Measurements from ENCODE around the gene RYR2.

The RYR2 gene

DNA sequence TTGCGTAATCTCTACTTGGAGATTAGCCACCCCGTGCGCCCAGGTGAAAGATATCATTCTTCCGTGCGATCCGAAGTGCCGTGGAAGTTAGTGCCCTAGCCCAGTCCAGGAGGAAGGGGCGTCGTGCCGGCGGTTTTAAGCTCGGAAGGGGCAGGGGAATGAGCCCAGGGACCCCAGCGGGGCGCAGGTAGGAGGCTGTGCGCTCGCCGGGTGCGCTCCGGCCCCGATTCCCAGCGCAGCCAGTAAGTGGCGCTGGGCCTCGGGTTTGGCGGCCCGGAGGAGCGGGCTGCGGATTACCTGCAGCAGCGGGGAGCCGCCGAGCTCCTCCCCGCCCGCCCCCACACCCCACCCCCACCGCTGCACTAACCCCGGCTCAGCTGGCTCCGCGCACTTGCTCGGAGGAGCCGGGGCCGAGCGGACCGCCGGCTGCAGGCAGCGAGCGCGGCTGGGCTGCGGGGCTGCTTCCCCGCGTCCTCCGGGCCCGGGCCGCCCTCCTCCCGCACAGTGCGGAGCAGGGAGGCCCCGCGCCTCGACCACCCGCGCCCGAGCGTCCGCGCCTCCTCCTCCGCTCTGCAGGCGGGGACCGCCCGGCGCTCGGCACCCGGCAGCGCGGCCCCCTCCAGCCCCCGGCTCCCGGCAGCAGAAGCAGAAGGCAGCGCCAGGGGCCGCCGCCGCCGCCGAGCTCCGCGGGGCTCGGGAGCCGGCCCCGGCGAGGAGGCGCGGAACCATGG, at the start of gene RYR2:
RYR2 (plus strand) TSS at position 390 of the 731 bp plus-strand sequence; CDS start at position 728, 338 bp downstream.
- DNase-seq: no peak

DNA sequence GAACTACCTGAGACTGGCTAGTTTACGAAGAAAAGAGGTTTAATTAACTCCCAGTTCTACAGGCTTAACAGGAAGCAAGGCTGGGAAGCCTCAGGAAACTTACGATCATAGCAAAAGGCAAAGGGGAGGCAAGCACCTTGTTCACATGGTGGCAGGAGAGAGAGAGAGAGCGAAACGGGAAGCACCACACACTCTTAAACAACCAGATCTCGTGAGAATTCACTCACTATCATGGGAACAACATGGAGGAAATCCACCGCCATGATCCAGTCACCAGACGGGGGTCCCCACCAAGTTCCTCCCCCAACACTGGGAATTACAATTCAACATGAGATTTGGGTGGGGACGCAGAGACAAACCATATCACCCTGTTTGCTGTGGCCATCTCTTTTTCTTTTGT, 49.5 kb upstream of the RYR2 start:
- DNase-seq: no peak

DNA sequence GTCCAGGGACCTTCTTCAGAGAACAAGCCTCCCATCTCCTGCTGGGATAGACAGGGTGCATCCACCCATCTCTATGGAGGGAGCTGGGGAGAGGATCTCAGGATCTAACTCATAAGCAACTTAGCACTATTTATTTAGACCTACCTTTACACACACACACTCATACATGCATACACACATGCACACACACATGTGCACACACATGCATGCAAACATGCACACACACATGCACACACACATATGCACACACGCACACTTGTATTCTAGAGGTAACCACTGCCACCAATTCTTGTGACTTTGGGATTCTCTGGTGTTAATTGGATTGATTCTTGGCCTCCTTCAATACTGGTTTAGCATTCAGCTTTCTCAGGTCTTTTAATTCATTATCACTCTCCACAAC, 47.5 kb upstream of the RYR2 start:
- DNase-seq: no peak

DNA sequence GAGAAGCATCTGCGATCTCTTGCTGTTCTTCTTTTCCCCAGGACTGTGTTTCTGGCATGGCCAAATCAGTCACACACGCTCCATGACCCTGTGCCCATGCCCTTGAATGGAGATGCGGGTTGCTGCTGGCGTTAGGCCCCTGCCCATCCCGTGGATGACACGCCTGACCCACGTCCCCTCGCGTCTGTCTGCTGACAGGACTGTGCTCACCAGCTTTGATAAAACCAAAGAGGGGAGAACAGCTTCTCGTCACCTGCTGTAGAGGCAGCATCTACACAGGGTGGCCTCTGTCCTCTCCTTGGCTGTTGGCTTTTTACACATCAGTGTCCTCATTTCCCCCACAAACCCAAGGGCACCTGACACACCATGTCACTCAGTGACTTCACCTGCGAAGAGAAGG, 44.6 kb upstream of the RYR2 start:
- DNase-seq: no peak

DNA sequence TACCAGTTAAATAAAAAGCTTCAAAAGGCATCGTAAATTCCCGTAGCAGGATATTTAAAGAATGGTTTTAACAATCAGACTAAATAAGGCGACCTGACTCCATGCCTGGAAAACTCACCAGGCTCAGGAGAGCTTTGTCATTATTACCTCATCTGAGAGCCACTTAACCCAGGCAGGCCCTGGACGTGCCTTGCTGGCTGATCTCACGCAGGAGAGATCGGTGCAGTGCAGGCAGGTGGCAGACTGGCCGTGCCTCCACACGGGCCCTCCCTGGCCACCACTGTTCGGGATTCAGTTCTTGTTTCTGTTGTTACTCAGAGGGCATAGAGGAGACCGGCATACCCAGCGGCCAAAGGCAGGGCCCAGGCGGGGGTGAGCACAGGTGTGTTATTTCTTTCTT, 44.1 kb upstream of the RYR2 start:
- no peak for DNase-seq

DNA sequence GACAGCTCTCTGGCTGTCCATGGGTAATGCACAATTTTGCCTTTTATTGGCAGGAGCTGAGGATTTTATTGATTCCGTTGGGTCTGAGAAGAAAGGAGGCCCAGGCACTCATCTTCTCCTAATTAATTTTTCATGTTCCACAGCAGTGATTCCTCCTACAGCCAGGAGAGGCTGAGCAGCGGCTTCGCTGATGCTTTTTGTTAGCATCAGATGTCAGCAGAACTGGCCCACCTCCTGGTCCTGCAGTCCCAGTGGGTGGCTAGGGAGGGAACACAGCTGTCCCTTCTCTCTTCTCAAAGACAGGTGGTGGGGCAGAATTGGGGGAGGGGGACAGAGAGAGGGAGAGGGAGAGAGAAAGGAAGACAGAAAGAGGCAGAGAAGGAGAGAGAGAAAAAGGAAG, 43.4 kb upstream of the RYR2 start:
- DNase-seq: no peak

GRCh38 chr1:237000191-237000590, 41.8 kb upstream of the RYR2 start:
- DNase-seq: no peak

DNA sequence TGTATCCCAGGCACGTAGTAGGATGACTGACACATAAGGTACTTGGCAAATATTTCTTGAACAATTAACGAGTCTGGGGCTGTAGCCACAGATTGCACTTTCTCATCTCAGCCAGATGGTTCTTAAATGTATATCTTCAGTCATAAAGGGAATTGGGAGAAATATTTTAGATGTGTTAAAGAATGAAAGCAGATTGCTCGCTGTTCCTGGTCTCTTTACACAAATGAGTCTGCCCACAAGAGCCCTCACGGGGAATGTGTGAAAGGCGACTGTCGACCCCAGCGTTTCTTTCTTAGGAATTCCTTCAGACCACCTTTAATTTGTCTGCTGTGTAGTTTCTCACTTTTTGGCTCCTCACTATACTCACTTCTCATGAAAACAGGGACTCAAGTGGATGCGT, 38.5 kb upstream of the RYR2 start:
- no peak for DNase-seq

DNA sequence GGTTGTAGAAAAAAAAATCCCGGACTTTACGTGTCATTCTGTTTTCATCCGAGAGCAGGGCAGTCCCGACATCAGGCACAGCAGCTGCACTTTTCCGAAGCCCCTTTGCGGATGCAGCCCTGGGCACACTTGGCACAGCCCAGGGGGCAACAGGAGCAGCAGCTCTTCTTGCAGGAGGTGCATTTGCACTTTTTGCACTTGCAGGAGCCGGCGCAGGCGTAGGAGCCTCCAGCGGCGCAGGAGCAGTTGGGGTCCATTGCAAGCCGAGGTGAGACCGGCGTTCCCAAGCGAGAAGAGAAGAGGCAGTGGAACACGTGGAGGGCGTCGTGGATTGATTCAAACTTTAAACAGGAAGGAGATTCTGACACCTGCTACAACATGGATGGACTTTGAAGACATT, 37.9 kb upstream of the RYR2 start, which contains the start of gene MT1HL1:
MT1HL1 (minus strand) TSS at position 326 of the 400 bp plus-strand sequence; CDS start at position 257, 69 bp downstream.
- DNase-seq: no peak

DNA sequence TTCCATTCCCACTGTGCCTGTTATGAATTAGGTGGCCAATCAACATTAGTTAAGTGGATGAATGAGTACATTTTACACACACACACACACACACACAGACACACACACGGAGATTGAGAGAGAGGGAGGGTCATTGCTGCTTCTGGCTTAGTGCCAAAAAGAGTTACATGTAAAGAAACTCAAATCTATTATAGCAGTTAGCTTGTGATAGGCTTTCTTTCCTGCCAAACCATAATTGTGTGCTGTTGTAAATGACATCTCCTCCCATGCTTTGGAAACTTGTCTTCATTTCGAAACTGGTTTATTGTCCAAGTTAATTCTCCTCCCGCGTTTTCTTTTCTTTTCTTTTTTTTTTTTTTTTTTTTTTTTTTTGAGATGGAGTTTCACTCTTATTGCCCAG, 36.3 kb upstream of the RYR2 start:
- DNase-seq: no peak

- DNase-seq: no peak
Measured at GRCh38 chr1:237007147-237007881, 34.7 kb upstream of the RYR2 start.

GRCh38 chr1:237009611-237010010, 32.4 kb upstream of the RYR2 start:
- no peak for DNase-seq

DNA sequence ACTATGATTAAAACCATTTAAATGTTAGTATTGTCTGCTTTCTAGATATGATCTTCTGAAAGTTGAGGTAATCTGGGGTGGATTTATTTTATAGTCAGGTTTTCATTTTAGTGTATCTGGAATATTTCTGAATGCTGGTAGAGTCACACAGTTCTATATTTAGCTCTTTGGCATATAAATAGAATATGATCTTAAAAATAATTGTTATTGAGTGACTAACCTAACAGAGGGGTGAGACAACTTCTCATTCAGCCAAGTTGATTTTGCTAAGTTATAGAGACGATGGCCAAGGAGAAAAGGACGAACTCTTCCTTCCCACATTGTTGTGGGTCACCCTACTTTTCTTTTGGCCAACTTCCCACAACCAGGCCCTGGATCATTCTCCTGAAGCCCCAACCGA, 30.6 kb upstream of the RYR2 start:
- DNase-seq: no peak

DNA sequence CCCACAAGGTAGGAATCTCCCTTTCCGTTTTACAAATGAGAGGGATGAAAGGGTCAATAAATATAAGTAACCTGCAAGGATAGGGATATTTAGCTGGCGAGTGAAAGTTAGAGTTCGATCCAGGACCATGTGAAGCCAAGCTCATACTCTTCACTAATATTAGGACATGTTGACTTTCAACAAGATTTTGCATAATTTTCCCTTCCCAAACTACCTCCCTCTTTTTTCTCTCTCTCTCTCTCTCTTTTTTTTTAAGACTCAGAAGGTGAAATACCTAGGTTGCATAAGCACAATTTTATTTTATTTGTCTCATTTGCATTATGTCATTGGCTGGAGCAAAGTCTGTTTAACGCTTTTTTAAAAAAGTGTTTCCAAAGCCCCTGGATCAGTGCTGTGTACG, 29.6 kb upstream of the RYR2 start:
- DNase-seq: no peak

DNA sequence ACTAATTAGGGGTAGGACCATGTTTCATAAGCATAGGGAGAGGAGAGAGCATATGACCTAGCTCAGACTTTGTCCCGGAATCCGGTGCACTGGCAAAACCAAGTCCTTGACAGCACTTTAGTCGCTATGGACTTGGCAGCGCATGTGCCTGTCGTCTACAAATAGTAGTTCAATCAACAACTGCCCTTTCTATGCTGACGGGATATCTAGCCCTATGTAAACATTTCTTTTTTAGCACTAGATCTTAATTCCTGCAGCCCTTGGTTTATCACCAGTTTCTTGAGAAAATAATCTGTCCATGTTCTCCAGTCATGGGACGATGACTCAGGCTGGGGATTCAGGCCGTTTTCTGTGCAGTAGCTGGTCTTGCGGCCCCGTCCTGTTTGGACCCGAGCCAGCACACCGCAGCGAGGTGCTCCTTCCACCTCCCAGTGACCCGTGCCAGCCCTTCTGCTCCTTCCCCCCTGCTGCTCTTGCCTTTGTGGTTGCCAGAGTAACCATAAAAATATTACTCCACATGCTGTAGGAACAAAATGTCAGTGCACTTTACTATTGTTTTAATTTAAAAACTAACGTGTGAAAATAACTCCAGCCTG, 29.1 kb upstream of the RYR2 start:
- no peak for DNase-seq

DNA sequence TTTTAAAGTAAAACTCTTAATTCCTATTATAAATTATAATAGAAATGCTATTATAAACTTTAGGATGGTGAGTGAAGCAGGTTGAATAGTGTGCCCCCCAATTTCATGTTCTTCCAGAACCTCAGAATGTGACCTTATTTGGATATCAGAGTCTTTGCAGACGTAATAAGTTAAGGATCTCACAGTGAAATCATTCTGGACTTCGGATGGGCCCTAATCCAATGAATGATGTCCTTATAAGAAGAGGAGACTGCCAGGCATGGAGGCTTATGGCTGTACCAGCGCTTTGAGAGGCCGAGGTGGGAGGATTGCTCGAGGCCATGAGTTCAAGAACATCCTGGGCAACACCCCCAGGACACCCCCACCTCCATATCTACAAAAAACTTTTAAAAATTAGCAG, 28.4 kb upstream of the RYR2 start:
- DNase-seq: no peak

- DNase-seq: no peak
Measured at GRCh38 chr1:237016626-237017025, 25.4 kb upstream of the RYR2 start.

GRCh38 chr1:237018896-237019295, 23.1 kb upstream of the RYR2 start:
- no peak for DNase-seq

- DNase-seq: no peak
Measured at GRCh38 chr1:237025358-237026074, 16.5 kb upstream of the RYR2 start.

DNA sequence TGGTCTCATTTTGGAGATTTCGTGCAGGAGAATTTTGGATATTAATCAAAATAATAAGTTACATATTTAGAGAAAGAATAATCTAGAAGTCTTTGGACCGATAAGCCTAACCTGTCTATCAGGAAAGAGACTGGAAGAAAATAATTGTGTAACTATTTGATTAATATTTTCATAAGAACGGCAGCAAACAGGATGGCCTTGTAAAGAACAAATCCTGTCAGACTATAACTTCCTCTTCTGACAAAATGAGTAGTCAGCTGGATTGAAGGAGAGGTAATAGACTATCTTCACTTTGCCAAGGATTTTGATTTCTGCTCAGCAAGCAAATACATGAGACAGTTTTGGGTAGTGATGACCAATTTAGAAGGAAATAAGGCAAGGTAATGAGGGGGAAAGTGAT, 12.7 kb upstream of the RYR2 start:
- DNase-seq: no peak

DNA sequence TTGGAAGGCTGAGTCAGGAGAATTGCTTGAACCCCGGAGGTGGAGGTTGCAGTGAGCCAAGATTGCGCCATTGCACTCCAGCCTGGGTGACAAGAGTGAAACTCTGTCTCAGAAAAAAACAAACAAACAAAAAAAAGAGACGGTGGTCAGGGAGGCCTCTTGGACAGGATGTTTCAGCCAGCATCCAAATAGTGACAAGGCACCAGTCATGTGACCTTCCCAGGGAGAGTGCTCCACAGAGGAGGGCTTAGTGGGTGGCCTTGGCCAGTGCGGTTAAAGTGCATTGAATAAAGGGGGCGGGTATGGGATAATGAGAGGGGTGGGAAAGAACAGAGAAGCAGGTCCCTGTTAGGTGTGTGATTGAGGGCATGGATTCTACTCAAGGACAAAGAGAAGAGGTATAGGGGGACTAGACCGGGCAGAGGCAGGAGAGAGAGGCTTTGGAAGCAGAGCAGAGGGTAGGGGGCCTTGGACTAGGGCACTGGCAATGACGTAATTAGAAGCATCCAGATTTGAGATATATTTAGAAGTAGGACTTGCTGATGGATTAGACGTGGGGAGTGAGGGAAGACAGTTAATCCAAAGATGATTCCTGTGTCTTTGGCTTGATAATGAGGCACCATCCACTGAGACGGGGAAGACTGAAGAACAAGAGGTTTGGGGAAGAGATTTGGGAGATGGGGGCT, 12.0 kb upstream of the RYR2 start:
- DNase-seq: no peak

DNA sequence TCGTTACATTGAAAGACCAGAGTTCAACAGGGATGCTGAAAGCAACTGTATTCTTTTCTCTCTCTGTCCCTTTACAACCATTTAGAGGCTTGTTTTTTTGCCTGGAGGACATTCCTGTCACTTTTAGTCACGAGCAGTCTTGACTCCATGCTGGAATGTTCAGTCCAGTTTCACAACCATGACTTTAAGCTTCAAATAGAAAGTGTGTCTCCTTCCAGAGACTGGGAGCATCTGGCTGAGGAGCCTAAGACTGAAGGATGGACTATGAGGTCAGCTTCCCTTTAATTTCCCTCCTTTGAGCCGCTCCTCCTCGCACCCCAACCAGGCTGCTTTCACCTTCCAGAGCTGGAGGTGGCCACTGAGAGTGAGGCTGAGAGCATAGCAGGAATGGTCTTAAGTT, 10.5 kb upstream of the RYR2 start:
- no peak for DNase-seq

- DNase-seq: no peak
Measured at GRCh38 chr1:237032029-237032428, 10.0 kb upstream of the RYR2 start.
